GM21576 (cell line): ENCODE results near the gene ENC1.

Source experiments
- ATAC-seq: cut with Tn5 transposase; IDR thresholded peaks from one replicate; pipeline ENCODE4 v1.9.1; 2021; ENCODE audit warnings: mild to moderate bottlenecking, moderate library complexity; ENCODE audit not compliant: unreplicated experiment

The ENC1 gene

DNA sequence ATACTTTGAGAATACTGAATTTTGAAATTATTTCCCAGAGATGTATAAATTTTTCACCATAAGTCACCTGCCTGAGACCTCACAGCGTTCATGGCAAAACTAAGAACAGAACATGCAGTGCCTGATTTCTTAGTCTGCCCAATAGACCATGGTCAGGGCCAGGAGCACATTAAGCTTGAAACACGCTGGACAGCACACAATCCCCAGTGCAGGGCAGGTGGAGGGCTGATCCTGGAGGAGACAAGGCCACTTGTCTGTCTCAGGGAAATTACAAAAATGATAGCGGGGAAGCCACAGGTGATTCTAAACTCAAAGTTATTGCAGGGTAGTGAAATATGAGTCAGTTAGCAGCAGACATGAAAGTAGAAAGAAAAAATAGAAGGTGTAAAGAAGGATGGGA is 18.6 kb upstream of the ENC1 start:
- no peak for ATAC-seq

DNA sequence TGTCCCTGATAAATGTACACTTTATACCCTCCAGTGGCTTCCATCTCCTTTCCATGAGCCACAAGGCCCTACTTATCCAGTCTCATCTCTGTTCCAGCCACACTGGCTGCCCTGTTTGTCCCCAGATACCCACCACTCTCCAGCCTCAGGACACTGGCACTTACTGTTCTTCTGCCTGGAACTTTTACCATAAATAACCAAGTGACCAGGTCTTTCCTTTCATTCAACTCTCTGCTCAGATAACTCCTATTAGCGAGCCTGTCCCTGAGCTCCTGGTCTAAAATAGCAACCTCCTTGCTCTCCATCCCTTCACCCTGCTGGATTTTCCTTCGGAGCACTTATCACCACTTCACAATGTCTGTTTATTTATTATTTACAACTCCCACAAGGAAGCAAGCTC is 16.6 kb upstream of the ENC1 start:
- ATAC-seq, result no peak

DNA sequence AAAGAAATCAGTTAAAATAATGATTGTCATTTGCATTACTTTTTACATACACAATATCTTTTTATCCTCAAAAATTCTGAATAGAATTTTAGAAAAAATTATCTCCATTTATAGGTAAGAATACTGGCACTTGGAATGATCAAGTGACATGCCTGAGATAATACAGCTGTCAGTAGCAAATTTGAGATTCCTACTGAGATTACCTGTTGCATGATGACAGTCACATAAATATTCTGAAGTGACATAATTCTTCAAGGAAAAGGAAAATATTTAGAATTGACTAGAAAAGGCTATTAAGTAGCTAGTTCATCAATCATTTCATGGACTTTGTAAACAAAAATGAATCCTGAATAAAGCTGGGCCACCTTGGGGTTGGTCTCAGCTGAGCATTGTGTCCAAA is 15.2 kb upstream of the ENC1 start:
- ATAC-seq, result no peak

DNA sequence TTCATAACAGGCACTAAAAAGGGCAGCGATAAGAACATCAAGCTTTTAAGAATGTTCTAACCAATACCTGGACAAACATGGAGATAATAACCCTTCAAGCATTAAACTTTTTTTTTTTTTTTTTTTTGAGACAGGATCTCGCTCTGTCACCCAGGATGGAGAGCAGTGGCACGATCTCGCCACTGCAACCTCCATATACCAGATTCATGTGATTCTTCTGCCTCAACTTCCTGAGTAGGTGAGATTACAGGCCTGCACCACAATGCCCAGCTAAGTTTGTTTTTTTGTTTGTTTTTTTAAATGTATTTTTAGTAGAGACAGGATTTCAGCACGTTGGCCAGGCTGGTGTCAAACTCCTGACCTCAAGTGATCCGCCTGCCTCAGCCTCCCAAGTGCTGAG is 14.7 kb upstream of the ENC1 start:
- ATAC-seq, result no peak

DNA sequence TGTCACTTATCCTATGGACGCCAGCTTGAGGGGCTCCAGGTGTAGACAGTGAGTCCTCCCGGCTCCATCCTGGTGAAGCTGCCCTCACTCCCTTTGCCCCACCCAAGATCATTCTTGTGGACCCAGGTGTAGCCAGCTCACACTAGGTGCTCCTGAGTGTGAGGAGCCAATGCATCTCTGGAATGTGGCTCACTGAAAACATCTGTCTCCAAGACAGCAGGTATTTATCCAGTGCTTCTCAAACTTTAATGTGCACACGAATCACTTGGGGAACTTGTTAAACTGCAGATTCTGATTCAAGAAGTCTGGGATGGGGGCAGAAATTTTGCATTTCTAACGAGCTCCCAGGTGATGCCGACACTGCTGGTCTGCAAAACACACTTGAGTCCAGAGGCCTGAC is 13.5 kb upstream of the ENC1 start:
- ATAC-seq, result no peak

DNA sequence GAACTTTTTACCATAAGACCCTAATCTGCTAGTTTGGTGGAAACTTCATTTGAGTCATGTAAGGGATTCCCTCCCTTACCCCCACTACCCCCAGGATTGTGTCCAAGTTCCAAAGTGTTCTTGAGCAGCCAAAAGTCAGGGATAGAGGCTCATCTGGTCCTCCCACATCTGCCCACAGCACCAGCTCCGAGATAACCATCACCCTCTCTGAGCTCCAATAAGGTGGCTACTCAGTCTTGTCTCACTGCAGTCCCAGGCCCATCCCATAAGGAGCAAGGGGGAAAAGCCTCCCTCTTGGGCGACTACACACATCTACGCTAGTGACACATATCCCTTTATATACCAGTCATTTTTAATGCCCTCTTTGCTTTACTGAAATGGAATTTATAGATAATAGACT is 12.0 kb upstream of the ENC1 start:
- no peak for ATAC-seq

DNA sequence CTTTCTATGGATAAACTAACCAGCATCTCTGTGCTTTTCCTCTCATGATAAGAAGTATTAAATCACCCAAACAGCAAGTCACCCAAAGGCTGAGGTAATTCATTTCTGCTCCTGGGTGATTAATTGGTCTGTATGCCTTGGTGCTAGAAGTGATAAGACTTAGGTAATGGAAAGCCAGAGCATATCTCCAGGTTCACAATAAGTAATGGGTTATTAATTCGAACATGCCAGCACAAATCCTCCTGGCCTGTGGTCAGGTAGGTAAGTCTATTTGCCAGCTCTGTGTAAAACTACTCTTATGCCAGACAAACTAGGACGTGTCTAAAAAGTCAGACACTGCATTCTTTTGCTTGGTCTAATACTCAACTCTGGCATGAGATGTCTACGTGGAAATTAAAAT is 11.2 kb upstream of the ENC1 start:
- ATAC-seq, result no peak

DNA sequence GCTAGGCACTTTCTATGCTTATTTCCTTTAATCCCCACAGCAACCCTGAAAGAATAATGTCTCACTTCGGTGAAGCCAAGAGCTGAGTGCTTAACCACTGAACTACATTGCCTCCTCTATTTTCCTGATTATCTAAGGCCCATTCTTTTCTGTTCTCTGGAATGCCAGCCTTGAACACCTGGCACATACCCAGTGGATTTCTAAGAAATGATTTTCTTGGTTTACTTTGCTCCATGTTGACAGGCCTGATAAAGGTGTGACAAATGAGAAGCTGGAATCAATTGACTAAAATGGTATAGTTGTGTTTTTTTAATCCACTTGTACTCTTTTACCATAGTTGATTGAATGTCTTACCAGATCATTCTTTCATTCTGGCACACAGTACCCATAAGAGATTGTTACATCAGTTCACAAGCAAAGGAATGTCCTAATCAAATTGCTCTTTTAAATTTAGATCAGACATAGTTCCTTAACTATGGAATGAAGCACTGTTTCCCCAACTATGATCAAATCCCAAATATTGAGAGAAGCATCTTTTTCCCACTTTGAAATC is 9.0 kb upstream of the ENC1 start:
- ATAC-seq, result no peak

DNA sequence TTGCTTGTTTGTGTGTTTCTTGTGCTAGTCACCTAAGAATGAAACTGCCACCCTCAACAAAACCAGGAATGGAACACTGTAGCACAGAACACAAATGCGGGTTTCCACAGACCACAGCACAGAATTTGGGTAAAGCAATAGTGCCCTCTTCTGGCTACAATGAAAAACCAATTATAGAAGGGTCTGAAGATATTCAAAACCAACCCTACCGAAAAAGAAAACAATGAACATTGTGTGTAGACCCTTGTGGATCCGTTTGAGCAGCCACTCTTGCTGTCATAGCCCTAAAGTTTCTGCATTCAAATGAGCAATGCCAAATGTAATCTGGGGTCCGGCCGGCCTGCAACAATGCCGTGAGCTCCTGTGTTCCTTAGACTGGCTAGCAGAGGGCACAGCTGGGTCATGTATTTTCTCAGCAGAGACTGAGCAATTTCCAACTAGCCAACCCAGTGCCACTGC is 8.3 kb upstream of the ENC1 start:
- peak; percentile 66 for ATAC-seq

DNA sequence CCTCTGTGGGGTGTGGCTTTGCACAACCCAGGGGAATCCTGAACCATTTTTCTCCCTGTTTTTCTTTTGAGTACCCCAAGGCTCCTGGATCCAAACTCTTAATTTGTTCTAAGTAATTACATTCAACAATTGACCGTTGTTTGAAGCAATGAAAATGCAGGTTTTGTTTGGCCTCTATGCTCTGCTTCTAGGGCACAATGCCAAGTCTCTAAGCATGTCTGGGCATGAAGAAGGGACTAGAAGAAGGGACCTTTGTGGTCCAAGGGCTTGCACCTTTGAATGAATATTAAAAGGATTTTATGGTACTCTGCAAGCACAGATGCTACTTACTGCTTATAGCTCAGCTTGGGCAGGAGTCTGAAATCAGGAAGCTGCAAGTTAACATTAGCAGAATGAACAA is 6.6 kb upstream of the ENC1 start:
- ATAC-seq, result no peak

DNA sequence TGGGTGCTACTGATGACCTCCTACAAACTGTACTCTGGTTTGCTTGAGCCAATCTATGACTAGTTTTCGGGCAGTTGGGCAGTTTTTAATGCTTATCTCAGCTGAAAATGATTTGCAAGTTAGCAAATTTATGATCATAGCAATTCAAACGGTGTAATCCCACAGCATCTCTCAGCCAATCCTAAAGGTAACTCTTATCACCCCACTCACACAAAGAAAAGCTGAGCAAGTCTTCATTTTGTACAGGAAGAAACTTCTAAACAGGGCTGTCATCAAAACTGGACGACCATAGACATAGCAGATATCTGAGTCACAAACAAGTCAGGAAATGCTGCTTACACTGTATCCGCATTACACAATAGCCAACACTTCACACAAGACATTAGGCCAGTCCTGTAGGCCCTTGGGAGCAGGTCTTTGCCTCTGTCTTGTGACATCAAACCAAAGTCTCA is 2.6 kb upstream of the ENC1 start:
- ATAC-seq, result no peak

DNA sequence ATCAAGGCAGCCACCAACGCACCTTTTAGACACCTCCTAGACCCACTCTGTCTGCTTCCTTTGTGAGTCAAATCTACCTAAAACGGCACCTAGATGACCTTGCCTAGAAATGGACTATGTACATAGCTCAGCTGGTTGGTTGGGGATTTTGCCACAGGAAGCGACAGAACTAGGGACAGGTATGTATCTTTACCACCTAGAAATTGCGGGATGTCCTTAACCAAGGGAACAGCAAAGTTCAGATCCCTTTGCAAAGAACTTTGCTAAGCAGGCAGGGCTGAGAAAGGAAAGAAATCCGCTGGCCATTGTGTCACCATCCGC is 2.0 kb upstream of the ENC1 start:
- no peak for ATAC-seq

DNA sequence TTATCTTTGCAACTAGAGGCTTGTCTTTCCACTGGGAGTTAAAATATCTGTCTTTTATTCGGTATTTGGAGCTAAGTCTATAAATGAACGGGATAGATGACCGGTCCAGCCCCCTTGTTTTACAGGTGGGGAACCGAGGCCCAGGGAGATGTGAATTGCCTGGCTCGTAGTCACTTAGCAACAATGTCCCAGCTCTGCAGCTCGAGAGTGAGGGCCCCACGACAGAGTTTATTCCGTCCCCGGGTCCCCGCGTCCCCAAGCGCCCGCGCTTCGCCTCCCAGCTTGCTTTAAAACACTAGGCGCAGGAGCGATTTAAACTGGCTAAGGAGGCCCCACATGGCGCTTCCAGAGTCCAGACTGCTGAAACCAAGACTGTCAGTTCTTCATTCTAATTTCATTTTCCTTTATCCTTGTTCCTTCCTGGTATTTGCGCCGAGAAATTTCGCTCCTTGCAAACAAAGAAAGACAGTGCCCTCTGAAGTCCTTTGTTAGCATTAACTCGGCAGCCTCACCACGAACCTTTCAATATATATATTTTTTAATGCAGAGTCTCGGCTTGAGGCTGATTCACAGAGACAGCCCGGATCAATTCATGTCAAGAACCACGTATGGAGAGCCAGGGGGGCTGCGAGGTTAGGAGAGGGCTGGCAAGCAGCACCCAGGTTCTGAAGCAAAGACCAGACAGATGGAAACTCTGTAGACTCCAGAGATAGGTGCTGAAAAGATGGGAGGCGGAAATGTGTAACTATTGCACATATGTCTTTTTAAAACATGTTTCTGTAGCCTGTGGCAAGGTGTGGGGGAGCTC is 1.4 kb upstream of the ENC1 start:
- no peak for ATAC-seq

DNA sequence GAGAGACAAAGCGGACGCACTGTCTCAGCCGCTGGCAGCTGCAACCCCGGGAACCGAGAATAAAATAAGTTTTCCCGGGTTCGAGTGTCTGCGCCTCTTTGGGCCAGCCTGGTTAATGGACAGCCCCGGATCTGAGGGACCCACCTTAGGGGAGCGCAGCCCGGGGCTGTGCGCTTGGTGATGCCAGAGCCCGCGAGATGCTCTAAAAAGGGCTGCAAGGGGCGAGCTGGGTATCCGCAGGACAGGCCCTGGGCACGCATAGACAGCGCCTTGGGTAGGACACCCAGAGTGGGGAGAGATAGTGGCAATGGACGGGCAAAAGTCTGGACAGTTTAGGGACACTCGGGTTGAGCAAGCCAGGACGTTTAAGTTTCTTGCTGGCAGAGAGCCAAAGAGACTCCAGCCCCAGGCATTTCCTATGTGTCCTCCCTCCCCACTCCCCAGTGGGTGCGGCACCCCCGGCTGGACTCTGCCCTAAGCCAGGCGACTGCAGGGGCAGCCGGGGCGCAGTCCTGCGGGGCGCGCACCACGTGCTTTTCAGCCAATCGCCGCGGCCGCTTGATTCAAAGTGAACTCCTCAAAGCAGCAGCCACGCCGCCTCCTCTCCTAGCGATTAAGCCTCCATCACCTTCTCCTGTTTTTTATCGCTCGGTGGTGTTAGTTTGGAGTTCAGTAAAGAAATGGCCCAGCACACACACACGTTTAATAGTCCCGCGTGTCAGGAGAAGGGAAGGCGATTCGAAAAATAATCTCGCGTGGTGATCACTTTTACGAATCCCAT is 616 bp upstream of the ENC1 start:
- ATAC-seq, result peak; percentile 9

DNA sequence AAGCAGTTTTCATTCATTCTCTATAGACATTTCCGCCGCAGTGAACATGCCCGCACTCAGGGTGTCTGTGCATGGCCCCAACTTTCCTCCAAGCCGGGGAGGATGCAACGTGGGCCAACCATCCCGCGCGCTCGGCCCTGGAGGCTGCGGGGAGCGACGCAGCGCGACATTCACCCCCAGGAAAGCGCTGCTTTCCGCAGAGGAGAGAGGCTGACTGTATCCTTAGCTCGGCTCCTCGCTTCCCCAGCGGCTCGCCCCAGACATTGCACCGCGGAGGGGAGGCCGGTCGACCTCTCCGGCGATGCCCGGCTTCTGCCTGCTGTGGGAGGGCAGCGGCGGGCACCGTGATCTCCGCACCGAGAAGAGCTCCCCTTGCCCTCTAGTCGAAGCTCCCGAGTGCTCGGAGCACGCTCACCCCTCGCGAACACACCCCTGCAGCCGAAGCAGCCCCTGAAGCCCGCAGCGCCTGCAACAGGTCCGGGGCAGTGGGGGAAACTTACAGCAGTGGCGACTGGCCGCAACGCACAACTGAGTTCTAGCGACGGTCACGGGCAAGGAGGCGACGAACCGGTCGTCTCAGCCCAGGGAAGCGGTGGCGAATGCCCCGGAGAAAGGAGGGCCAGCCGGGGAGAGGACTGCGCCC is 600 bp downstream of the ENC1 start:
- peak; percentile 9 for ATAC-seq

DNA sequence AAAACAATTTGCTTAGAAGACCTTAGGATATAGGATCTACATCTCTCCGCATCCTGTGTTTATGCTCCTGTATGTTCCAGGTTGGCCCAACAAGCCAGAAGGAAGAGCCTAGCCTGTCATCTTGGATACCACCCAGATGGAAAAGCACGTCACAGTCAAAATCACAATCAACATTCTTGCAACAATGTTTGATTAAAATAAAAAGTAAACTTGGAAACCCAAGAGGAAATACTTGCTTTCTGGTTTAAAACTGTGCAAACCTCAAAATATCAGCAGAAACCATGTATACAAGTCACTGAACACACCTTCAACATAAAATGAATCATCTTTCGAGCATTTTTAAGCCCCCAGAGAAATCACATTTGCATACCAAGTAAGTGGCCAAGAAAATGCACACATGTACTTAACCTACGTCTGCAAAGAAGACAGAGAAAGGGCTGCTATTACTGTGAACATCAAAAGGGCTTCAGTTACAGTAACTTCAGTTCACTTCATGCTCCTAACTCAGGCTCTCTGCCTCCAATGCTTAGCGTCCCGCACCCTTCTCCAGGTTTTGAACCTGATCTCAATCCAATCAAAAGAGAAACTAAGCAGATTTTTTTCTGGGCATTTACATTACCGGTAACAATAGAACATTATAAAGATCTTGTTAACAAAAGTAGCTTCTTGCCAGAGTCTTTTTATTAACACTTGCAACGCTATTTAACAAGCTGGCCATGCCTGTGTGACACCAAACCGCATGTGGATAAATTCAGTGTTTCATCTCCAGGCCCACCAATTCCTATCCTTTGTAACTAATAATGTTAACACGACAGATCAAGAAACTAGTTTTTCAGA is 1.3 kb downstream of the ENC1 start:
- peak; percentile 37 for ATAC-seq

DNA sequence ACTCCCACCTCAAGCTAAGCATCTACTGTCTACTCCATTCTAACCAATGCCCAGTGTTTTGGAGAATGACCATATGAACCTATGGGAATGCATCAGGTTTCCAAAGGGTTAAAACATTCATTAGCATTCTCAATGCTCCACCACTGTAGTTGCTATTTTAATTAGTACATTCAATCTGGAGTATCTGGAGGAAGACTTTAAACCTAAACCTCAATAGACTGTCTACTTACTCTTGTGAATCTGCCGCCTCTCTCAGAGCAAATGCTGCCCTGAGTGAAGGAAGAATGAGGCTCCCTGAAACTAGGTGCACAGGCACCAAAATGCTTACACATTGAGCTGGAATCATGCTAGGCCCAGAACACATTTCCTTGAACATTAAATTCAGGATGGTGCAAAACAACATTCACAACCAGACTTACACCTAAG is 2.0 kb downstream of the ENC1 start:
- no peak for ATAC-seq

DNA sequence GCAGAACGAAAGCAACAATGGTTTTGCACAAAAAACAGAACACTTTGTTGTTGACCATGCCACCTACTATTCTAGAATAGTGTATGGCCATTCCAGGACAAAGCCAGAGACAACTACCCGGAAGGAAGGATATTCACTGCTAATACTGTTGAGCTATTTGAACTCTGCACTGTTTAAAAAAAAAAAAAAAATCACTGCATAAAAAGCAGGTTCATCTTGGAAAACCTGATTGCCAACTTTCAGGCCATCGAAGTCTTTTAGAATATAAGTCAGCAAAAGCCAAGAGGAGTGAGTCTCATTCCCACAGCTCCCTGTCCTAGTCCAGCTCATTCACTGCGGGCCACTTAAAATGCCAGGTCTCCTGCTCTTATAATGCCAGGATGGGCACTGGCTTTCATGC is 4.0 kb downstream of the ENC1 start:
- ATAC-seq, result no peak

DNA sequence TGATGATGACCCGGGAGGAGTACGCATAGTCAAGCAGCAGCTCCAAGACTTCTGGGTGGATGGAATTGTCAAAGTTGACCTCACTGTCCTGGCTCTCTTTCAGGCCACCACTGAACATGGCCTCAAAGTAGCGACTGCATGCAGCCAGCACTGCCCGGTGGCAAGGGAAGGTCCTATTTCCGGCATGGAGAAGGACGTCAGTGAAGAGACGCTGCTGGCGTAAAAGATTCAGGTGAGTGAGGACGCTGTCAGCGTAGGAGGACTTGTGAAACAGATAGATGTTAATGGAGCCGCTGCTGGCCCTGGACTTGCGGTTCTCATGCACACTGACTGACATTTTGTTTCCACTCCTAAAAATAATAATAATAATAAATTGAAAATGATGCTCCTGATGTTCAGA is 4.4 kb downstream of the ENC1 start:
- no peak for ATAC-seq

DNA sequence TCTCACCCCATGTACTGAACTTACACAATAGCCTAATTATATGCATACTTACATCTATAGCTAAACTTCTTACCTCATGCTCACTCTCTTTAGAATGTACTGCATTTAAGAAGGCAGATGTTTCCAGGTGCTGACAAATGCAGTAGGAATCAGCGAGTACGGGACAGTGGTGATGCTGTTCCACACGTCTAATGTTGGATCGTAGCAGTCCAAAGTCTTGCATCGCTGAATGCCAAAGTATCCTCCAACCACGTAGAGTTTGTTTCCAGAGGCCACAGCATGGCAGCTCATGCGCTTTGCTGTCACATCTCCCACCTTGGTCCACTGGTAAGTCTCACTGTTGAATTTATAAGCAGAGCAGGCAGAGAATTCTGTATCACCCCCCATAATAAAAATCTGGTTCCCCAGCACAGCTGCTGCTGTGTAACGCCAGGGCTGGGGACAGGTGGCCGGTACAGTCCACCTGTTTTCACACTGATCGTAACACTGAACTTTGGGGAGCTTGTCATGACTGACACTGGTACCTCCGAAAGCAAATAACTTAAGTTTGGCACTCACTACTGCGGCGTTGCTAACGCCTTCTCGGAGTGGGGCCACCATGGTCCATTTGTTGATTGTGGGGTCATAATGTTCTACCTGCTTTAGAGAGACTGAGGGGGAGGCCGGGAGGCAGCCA is 5.8 kb downstream of the ENC1 start:
- no peak for ATAC-seq
